Measurements from ENCODE around the gene ARHGAP26. TPM values are rescaled to one million over a fixed set of nuclear protein-coding genes. Genes with fewer than 3 reads are reported as not detected.
"Not testable (repeated sequence)": the region's sequence is repeated elsewhere in the genome, so short reads cannot be mapped to it uniquely, and the experiment has no call there.

ARHGAP26 gene
- total and polyA plus RNA-seq, 2 experiments from 2014 or later: 9.5 to 16.8 TPM

DNA sequence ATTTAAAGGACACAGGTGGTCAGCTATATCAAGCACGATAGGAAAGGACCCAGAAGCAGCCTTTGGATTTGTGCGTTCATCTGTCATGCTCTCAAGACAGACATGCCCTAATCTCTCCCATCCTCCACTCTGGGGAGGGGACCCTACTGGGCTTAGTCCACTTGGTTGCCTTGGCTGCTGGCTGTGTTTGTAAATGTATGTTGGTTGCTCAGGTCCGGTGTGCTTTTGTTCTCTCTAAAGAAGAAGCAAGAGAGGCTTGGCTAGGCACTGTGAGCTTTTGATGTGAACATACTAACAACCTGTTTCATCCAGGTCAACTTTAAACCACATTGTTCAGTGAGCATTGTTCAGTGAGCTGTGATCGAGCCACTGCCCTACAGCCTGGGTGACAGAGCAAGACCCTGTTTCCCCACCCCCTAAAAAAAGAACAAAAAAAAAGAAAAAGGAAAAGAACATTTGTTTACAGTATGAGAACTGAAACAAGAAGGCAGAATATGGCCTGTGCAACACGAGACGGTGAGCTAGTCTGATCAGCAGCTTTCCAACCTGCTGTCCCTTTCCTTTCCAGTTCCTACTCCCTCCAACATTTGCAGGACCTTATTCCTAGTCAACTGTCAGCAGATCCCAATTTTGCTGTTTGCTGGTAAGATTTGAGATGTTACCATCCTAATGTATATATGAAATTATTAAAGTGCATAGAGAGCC, 228.3 kb downstream of the ARHGAP26 start (continued):
- TF ChIP-seq, protein P1, sequence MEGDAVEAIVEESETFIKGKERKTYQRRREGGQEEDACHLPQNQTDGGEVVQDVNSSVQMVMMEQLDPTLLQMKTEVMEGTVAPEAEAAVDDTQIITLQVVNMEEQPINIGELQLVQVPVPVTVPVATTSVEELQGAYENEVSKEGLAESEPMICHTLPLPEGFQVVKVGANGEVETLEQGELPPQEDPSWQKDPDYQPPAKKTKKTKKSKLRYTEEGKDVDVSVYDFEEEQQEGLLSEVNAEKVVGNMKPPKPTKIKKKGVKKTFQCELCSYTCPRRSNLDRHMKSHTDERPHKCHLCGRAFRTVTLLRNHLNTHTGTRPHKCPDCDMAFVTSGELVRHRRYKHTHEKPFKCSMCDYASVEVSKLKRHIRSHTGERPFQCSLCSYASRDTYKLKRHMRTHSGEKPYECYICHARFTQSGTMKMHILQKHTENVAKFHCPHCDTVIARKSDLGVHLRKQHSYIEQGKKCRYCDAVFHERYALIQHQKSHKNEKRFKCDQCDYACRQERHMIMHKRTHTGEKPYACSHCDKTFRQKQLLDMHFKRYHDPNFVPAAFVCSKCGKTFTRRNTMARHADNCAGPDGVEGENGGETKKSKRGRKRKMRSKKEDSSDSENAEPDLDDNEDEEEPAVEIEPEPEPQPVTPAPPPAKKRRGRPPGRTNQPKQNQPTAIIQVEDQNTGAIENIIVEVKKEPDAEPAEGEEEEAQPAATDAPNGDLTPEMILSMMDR (conservative IDR thresholded peaks at IDR 0.05; ENCODE audit: low read depth in 2 of 2): no peak
- TF ChIP-seq ZNF114 (CRISPR knock-in tag; IDR thresholded peaks at IDR 0.05): no peak
- TF ChIP-seq JUNB (IDR thresholded peaks at IDR 0.05; ENCODE audit: unreplicated experiment): no peak
- no peak for TF ChIP-seq STAT1 (IDR thresholded peaks at IDR 0.05; ENCODE audit: unreplicated experiment)
- TF ChIP-seq, protein P2, sequence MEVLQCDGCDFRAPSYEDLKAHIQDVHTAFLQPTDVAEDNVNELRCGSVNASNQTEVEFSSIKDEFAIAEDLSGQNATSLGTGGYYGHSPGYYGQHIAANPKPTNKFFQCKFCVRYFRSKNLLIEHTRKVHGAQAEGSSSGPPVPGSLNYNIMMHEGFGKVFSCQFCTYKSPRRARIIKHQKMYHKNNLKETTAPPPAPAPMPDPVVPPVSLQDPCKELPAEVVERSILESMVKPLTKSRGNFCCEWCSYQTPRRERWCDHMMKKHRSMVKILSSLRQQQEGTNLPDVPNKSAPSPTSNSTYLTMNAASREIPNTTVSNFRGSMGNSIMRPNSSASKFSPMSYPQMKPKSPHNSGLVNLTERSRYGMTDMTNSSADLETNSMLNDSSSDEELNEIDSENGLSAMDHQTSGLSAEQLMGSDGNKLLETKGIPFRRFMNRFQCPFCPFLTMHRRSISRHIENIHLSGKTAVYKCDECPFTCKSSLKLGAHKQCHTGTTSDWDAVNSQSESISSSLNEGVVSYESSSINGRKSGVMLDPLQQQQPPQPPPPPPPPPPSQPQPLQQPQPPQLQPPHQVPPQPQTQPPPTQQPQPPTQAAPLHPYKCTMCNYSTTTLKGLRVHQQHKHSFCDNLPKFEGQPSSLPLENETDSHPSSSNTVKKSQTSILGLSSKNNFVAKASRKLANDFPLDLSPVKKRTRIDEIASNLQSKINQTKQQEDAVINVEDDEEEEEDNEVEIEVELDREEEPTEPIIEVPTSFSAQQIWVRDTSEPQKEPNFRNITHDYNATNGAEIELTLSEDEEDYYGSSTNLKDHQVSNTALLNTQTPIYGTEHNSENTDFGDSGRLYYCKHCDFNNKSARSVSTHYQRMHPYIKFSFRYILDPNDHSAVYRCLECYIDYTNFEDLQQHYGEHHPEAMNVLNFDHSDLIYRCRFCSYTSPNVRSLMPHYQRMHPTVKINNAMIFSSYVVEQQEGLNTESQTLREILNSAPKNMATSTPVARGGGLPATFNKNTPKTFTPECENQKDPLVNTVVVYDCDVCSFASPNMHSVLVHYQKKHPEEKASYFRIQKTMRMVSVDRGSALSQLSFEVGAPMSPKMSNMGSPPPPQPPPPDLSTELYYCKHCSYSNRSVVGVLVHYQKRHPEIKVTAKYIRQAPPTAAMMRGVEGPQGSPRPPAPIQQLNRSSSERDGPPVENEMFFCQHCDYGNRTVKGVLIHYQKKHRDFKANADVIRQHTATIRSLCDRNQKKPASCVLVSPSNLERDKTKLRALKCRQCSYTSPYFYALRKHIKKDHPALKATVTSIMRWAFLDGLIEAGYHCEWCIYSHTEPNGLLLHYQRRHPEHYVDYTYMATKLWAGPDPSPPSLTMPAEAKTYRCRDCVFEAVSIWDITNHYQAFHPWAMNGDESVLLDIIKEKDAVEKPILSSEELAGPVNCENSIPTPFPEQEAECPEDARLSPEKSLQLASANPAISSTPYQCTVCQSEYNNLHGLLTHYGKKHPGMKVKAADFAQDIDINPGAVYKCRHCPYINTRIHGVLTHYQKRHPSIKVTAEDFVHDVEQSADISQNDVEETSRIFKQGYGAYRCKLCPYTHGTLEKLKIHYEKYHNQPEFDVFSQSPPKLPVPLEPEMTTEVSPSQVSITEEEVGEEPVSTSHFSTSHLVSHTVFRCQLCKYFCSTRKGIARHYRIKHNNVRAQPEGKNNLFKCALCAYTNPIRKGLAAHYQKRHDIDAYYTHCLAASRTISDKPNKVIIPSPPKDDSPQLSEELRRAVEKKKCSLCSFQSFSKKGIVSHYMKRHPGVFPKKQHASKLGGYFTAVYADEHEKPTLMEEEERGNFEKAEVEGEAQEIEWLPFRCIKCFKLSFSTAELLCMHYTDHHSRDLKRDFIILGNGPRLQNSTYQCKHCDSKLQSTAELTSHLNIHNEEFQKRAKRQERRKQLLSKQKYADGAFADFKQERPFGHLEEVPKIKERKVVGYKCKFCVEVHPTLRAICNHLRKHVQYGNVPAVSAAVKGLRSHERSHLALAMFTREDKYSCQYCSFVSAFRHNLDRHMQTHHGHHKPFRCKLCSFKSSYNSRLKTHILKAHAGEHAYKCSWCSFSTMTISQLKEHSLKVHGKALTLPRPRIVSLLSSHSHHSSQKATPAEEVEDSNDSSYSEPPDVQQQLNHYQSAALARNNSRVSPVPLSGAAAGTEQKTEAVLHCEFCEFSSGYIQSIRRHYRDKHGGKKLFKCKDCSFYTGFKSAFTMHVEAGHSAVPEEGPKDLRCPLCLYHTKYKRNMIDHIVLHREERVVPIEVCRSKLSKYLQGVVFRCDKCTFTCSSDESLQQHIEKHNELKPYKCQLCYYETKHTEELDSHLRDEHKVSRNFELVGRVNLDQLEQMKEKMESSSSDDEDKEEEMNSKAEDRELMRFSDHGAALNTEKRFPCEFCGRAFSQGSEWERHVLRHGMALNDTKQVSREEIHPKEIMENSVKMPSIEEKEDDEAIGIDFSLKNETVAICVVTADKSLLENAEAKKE (CRISPR knock-in tag; IDR thresholded peaks at IDR 0.05): no peak
- TF ChIP-seq ZNF331 (CRISPR knock-in tag; IDR thresholded peaks at IDR 0.05; ENCODE audit: low read depth): no peak

DNA sequence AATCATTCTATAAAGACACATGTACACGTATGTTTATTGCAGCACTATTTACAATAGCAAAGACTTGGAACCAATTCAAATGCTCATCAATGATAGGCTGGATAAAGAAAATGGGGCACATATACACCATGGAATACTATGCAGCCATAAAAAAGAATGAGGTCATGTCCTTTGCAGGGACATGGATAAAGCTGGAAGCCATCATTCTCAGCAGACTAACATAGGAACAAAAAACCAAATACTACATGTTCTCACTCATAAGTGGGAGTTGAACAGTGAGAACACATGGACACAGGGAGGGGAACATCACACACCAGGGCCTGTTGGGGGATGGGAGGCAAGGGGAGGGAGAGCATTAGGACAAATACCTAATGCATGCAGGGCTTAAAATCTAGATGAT, 230.4 kb downstream of the ARHGAP26 start:
- not testable (repeated sequence) for H3K9me3 Mint-ChIP-seq; H3K4me3 ChIP-seq; H3K9me2 ChIP-seq (ENCODE audit: insufficient read depth); H3K36me3 Mint-ChIP-seq (ENCODE audit: low read depth); H3K36me3 ChIP-seq (ENCODE audit: insufficient read depth); H3K27me3 Mint-ChIP-seq (ENCODE audit: insufficient read depth, low read depth, poor library complexity); DNase-seq (ENCODE audit: low spot score); H2AFZ ChIP-seq; ATAC-seq; H3K27ac ChIP-seq (ENCODE audit: low read depth); H3K27ac Mint-ChIP-seq; H3K4me3 Mint-ChIP-seq; H3K27me3 ChIP-seq (ENCODE audit: insufficient read depth); H3K4me1 ChIP-seq (ENCODE audit: insufficient read depth); H3K4me2 ChIP-seq; H4K20me1 ChIP-seq (replicated peaks; ENCODE audit: insufficient read depth); H3F3A ChIP-seq (replicated peaks; ENCODE audit: low read depth); H3K79me2 ChIP-seq (replicated peaks; ENCODE audit: insufficient read depth)
- peaks cover 24% of the 10 kb centered on the region for H3K4me1 Mint-ChIP-seq

Data from GM23338 (cell line).